HG02884 (cell line): Measurements from ENCODE around the gene EGFL6.

ENCODE experiments used
- ATAC-seq: cut with Tn5 transposase; IDR thresholded peaks from one replicate; pipeline ENCODE4 v1.9.1; 2021; ENCODE audit warnings: mild to moderate bottlenecking, moderate library complexity; ENCODE audit not compliant: unreplicated experiment

Gene EGFL6

GRCh38 chrX:13569479-13570260 is at the start of gene EGFL6:
EGFL6 (plus strand) TSS chrX:13569601; CDS start chrX:13569862, 261 bp downstream.
- no peak for ATAC-seq

- no peak for ATAC-seq
Measured at GRCh38 chrX:13520351-13520750, 49.0 kb upstream of the EGFL6 start.

GRCh38 chrX:13520936-13521335 is 48.5 kb upstream of the EGFL6 start:
- no peak for ATAC-seq

- ATAC-seq = no peak
Measured at GRCh38 chrX:13522811-13523210, 46.6 kb upstream of the EGFL6 start.

GRCh38 chrX:13533726-13534125 is 35.7 kb upstream of the EGFL6 start:
- no peak for ATAC-seq

- no peak for ATAC-seq
Measured at GRCh38 chrX:13535376-13536165, 33.8 kb upstream of the EGFL6 start.

- no peak for ATAC-seq
Measured at GRCh38 chrX:13536551-13536950, 32.9 kb upstream of the EGFL6 start.

GRCh38 chrX:13538414-13538813 is 31.0 kb upstream of the EGFL6 start:
- ATAC-seq = no peak

- no peak for ATAC-seq
Measured at GRCh38 chrX:13540602-13541001, 28.8 kb upstream of the EGFL6 start.

- no peak for ATAC-seq
Measured at GRCh38 chrX:13545726-13546125, 23.7 kb upstream of the EGFL6 start.

- ATAC-seq = no peak
Measured at GRCh38 chrX:13547671-13548070, 21.7 kb upstream of the EGFL6 start.

- no peak for ATAC-seq
Measured at GRCh38 chrX:13550346-13550745, 19.1 kb upstream of the EGFL6 start.

- ATAC-seq = no peak
Measured at GRCh38 chrX:13551610-13552009, 17.8 kb upstream of the EGFL6 start.

- no peak for ATAC-seq
Measured at GRCh38 chrX:13552892-13553291, 16.5 kb upstream of the EGFL6 start.

- ATAC-seq = no peak
Measured at GRCh38 chrX:13565511-13565910, 3.9 kb upstream of the EGFL6 start.

GRCh38 chrX:13570261-13570605 is 832 bp downstream of the EGFL6 start:
- no peak for ATAC-seq

GRCh38 chrX:13571136-13571535 is 1.7 kb downstream of the EGFL6 start:
- ATAC-seq = no peak

- peak; percentile 63 for ATAC-seq
Measured at GRCh38 chrX:13574600-13574999, 5.2 kb downstream of the EGFL6 start.

- ATAC-seq = no peak
Measured at GRCh38 chrX:13579661-13580060, 10.3 kb downstream of the EGFL6 start.

- ATAC-seq = no peak
Measured at GRCh38 chrX:13581554-13581953, 12.2 kb downstream of the EGFL6 start.

GRCh38 chrX:13587786-13588477 is 18.5 kb downstream of the EGFL6 start:
- ATAC-seq = no peak

GRCh38 chrX:13590207-13590606 is 20.8 kb downstream of the EGFL6 start:
- no peak for ATAC-seq
